ENCODE data around the gene IRAK2. TPM values are rescaled to one million over a fixed set of nuclear protein-coding genes. Genes with fewer than 3 reads are reported as not detected.
"Not testable (repeated sequence)": the region's sequence is repeated elsewhere in the genome, so short reads cannot be mapped to it uniquely, and the experiment has no call there.

The IRAK2 gene
- total RNA-seq, 2 donors from 2014 or later = 5.1 to 7.6 TPM

- Histone ChIP-seq H3K4me1 (replicated peaks) (no peaks in the 10 kb centered on the region), H3K36me3 (no peaks in the 10 kb centered on the region), H3K27ac (no peak overlapping the region), H3K27me3 (replicated peaks; ENCODE audit: insufficient read depth) (no peaks in the 10 kb centered on the region), H3K9me3 (no peaks in the 10 kb centered on the region), H3K4me3 (no peak overlapping the region)
- DNase-seq (ENCODE audit: low spot score) = no peak
- TF ChIP-seq POLR2A (IDR thresholded peaks at IDR 0.05) = no peak
- no peak for TF ChIP-seq CTCF (IDR thresholded peaks at IDR 0.05)
- no peak for TF ChIP-seq POLR2AphosphoS5 (IDR thresholded peaks at IDR 0.05)
- WGBS = 84% methylated on average over 4 of the region's 4 CpGs
- intact Hi-C loops (cut with DNase I) = loop anchor here (10.0 kb wide), 2 partner anchors 105 to 175 kb away; no protein-coding TSS in a partner anchor
Observed at GRCh38 chr3:10119376-10119775, 45.3 kb upstream of the IRAK2 start.

GRCh38 chr3:10121064-10121463 is 43.7 kb upstream of the IRAK2 start:
- 92% methylated on average over 2 of the region's 2 CpGs for WGBS
- no peaks in the 10 kb centered on the region for H3K36me3 ChIP-seq
- H3K4me3 ChIP-seq = no peak overlapping the region
- no peaks in the 10 kb centered on the region for H3K4me1 ChIP-seq (replicated peaks)
- DNase-seq (ENCODE audit: low spot score) = no peak
- H3K9me3 ChIP-seq = no peaks in the 10 kb centered on the region
- no peaks in the 10 kb centered on the region for H3K27me3 ChIP-seq (replicated peaks; ENCODE audit: insufficient read depth)
- no peak overlapping the region for H3K27ac ChIP-seq
- intact Hi-C loops (cut with DNase I) = no loop called here
- TF ChIP-seq CTCF (IDR thresholded peaks at IDR 0.05) = no peak

GRCh38 chr3:10122724-10123123 is 42.0 kb upstream of the IRAK2 start:
- intact Hi-C loops (cut with DNase I) = no loop called here
- Histone ChIP-seq H3K4me3 (no peak overlapping the region), H3K27ac (no peak overlapping the region), H3K4me1 (replicated peaks) (no peaks in the 10 kb centered on the region), H3K9me3 (no peaks in the 10 kb centered on the region), H3K36me3 (peaks cover 0 to 7% of the 10 kb centered on the region in 2 donors), H3K27me3 (replicated peaks; ENCODE audit: insufficient read depth) (no peaks in the 10 kb centered on the region)
- WGBS = 87% methylated on average over 4 of the region's 4 CpGs
- DNase-seq (ENCODE audit: low spot score) = no peak
- TF ChIP-seq CTCF (IDR thresholded peaks at IDR 0.05) (no peak), POLR2AphosphoS5 (IDR thresholded peaks at IDR 0.05) (no peak), POLR2A (IDR thresholded peaks at IDR 0.05) (no peak)

- DNase-seq (ENCODE audit: low spot score); H3K27ac ChIP-seq; H3K36me3 ChIP-seq; intact Hi-C loops (cut with DNase I); H3K4me3 ChIP-seq; H3K4me1 ChIP-seq (replicated peaks); H3K9me3 ChIP-seq; H3K27me3 ChIP-seq (replicated peaks; ENCODE audit: insufficient read depth): not testable (repeated sequence)
- WGBS = 93% methylated on average over 9 of the region's 9 CpGs
Observed at GRCh38 chr3:10135872-10136271, 28.8 kb upstream of the IRAK2 start.

DNA sequence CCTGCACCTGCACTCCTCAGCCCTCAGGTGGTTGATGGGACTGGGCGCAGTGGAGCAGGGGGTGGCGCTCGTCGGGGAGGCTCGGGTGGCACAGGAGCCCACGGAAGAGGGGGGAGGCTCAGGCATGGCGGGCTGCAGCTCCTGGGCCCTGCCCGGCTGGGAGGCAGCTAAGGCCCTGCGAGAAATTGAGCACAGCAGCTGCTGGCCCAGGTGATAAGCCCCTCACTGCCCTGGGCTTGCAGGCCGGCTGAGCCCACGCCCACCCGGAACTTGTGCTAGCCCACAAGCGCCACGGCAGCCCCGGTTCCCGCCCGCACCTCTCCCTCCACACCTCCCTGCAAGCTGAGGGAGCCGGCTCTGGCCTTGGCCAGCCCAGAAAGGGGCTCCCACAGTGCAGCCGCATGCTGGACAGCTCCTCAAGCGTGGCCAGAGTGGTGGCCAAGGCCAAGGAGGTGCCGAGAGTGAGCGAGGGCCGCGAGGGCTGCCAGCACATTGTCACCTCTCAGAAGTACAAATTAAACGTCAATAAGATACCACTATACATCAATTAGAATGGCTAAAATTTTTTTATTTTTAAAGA is 28.2 kb upstream of the IRAK2 start:
- Histone ChIP-seq H3K4me3 (no peak overlapping the region), H3K27me3 (replicated peaks; ENCODE audit: insufficient read depth) (no peaks in the 10 kb centered on the region), H3K36me3 (no peaks in the 10 kb centered on the region), H3K4me1 (replicated peaks) (no peaks in the 10 kb centered on the region), H3K9me3 (no peaks in the 10 kb centered on the region), H3K27ac (no peak overlapping the region)
- TF ChIP-seq POLR2AphosphoS5 (IDR thresholded peaks at IDR 0.05) = no peak
- TF ChIP-seq CTCF (IDR thresholded peaks at IDR 0.05) = no peak
- TF ChIP-seq POLR2A (IDR thresholded peaks at IDR 0.05) = no peak
- 89% methylated on average over 25 of the region's 25 CpGs for WGBS
- intact Hi-C loops (cut with DNase I) = no loop called here
- no peak for DNase-seq (ENCODE audit: low spot score)
